ENCODE data around the gene DMD. TPM values are rescaled to one million over a fixed set of nuclear protein-coding genes. Genes with fewer than 3 reads are reported as not detected.

The DMD gene
- total RNA-seq, 2 donors from 2014 or later = 19.6 to 24.9 TPM

GRCh38 chrX:31367816-31368215 lies 1843.5 kb downstream of the DMD start:
- H3K27ac Mint-ChIP-seq = no peak overlapping the region
- H3K9me3 Mint-ChIP-seq = peaks cover 53% of the 10 kb centered on the region
- Histone ChIP-seq H3K27me3 (ENCODE audit: control insufficient read depth, insufficient read depth, low read length, poor library complexity, severe bottlenecking) (no peaks in the 10 kb centered on the region), H3K9me3 (ENCODE audit: control insufficient read depth, low read length) (peaks cover 11% of the 10 kb centered on the region), H3K4me3 (ENCODE audit: low read length) (no peak overlapping the region), H3K4me1 (ENCODE audit: control insufficient read depth, insufficient read depth, low read length) (no peaks in the 10 kb centered on the region), H3K36me3 (ENCODE audit: control insufficient read depth, insufficient read depth, low read length) (no peaks in the 10 kb centered on the region), H3K27ac (ENCODE audit: low read depth, low read length) (no peak overlapping the region), H3K9ac (ENCODE audit: extremely low read depth, low read length, poor library complexity, severe bottlenecking) (no peak overlapping the region)
- H3K27me3 Mint-ChIP-seq (ENCODE audit: insufficient read depth) = no peaks in the 10 kb centered on the region
- TF ChIP-seq CTCF (conservative IDR thresholded peaks at IDR 0.05) = no peak
- 90 to 100% methylated on average over 1 to 3 of the region's 3 CpGs for WGBS, 2 experiments (ENCODE audit: insufficient coverage in 1 of 2, insufficient read length in 1 of 2)
- DNase-seq = no peak
- no peak overlapping the region for H3K4me3 Mint-ChIP-seq
- H3K36me3 Mint-ChIP-seq (ENCODE audit: low read depth) = peaks cover 11% of the 10 kb centered on the region
- peaks cover 21% of the 10 kb centered on the region for H3K4me1 Mint-ChIP-seq

GRCh38 chrX:31366041-31366440 lies 1845.3 kb downstream of the DMD start:
- WGBS, 2 experiments (ENCODE audit: insufficient coverage in 1 of 2, insufficient read length in 1 of 2) = 81 to 100% methylated on average over 1 to 7 of the region's 7 CpGs
- H3K27ac ChIP-seq (ENCODE audit: low read depth, low read length) = no peak overlapping the region
- H3K4me3 ChIP-seq (ENCODE audit: low read length) = no peak overlapping the region
- H3K27me3 ChIP-seq (ENCODE audit: control insufficient read depth, insufficient read depth, low read length, poor library complexity, severe bottlenecking) = no peaks in the 10 kb centered on the region
- no peak for DNase-seq
- H3K9me3 Mint-ChIP-seq = peaks cover 57% of the 10 kb centered on the region
- H3K4me1 ChIP-seq (ENCODE audit: control insufficient read depth, insufficient read depth, low read length) = no peaks in the 10 kb centered on the region
- peaks cover 13% of the 10 kb centered on the region for H3K4me1 Mint-ChIP-seq
- H3K27me3 Mint-ChIP-seq (ENCODE audit: insufficient read depth) = no peaks in the 10 kb centered on the region
- TF ChIP-seq CTCF (conservative IDR thresholded peaks at IDR 0.05) = no peak
- peaks cover 11% of the 10 kb centered on the region for H3K36me3 Mint-ChIP-seq (ENCODE audit: low read depth)
- H3K9ac ChIP-seq (ENCODE audit: extremely low read depth, low read length, poor library complexity, severe bottlenecking) = no peak overlapping the region
- H3K36me3 ChIP-seq (ENCODE audit: control insufficient read depth, insufficient read depth, low read length) = no peaks in the 10 kb centered on the region
- H3K4me3 Mint-ChIP-seq = no peak overlapping the region
- H3K27ac Mint-ChIP-seq = no peak overlapping the region
- H3K9me3 ChIP-seq (ENCODE audit: control insufficient read depth, low read length) = peaks cover 11% of the 10 kb centered on the region

GRCh38 chrX:31356275-31357212 lies 1854.8 kb downstream of the DMD start:
- Mint-ChIP-seq H3K4me3 (no peak overlapping the region), H3K27me3 (ENCODE audit: insufficient read depth) (no peaks in the 10 kb centered on the region), H3K9me3 (peaks cover 26% of the 10 kb centered on the region), H3K4me1 (peaks cover 14% of the 10 kb centered on the region), H3K36me3 (ENCODE audit: low read depth) (no peaks in the 10 kb centered on the region), H3K27ac (no peak overlapping the region)
- Histone ChIP-seq H3K9ac (ENCODE audit: extremely low read depth, low read length, poor library complexity, severe bottlenecking) (no peak overlapping the region), H3K27ac (ENCODE audit: low read depth, low read length) (no peak overlapping the region), H3K4me1 (ENCODE audit: control insufficient read depth, insufficient read depth, low read length) (no peaks in the 10 kb centered on the region), H3K36me3 (ENCODE audit: control insufficient read depth, insufficient read depth, low read length) (no peaks in the 10 kb centered on the region), H3K27me3 (ENCODE audit: control insufficient read depth, insufficient read depth, low read length, poor library complexity, severe bottlenecking) (no peaks in the 10 kb centered on the region), H3K4me3 (ENCODE audit: low read length) (no peak overlapping the region), H3K9me3 (ENCODE audit: control insufficient read depth, low read length) (no peaks in the 10 kb centered on the region)
- TF ChIP-seq CTCF (conservative IDR thresholded peaks at IDR 0.05) = no peak
- 87 to 90% methylated on average over 2 to 4 of the region's 5 CpGs for WGBS, 2 experiments (ENCODE audit: insufficient coverage in 1 of 2, insufficient read length in 1 of 2)
- no peak for DNase-seq
